Measurements from ENCODE around the gene CAT. TPM values are rescaled to one million over a fixed set of nuclear protein-coding genes. Genes with fewer than 3 reads are reported as not detected.

CAT gene
- total RNA-seq, 1 experiment from 2014 or later, result 65.9 TPM

- TF ChIP-seq CTCF (IDR thresholded peaks at IDR 0.05) (no peak), SIN3A (IDR thresholded peaks at IDR 0.05; ENCODE audit: borderline replicate concordance, insufficient read depth, low read depth, low read length) (no peak), REST (IDR thresholded peaks at IDR 0.05; ENCODE audit: insufficient read depth in 1 of 2, low read depth in 2 of 2, low read length in 1 of 2) (no peak), TCF7L2 (IDR thresholded peaks at IDR 0.05; ENCODE audit: low read depth, low read length) (no peak), POLR2AphosphoS5 (IDR thresholded peaks at IDR 0.05; ENCODE audit: low read depth, low read length) (no peak)
- H3K36me3 ChIP-seq (ENCODE audit: control insufficient read depth, insufficient read depth, low read length), result no peaks in the 10 kb centered on the region
- intact Hi-C loops (cut with micrococcal nuclease; ENCODE audit: unreplicated experiment) (no loop called here), in situ Hi-C loops (cut with HindIII; ENCODE audit: low pct_unique_long_range_greater_than_20kb, low sequenced_read_pairs) (no loop called here)
- no peaks in the 10 kb centered on the region for H3K27me3 ChIP-seq (ENCODE audit: control insufficient read depth, insufficient read depth, low read length)
- no peak overlapping the region for H3K4me3 ChIP-seq (ENCODE audit: low read depth in 2 of 2, low read length in 2 of 2)
- DNase-seq (ENCODE audit: low read depth, low spot score) (no peak), ATAC-seq (no peak)
- no TSS peak for BruUV-seq (replicated peaks)
- no peaks in the 10 kb centered on the region; the same call in 1 of the 2 replicates for H3K4me1 ChIP-seq (ENCODE audit: control insufficient read depth, insufficient read depth, low read length)
- H3K9me3 ChIP-seq (ENCODE audit: control insufficient read depth, insufficient read depth, low read depth, low read length), result no peaks in the 10 kb centered on the region
- ChIA-PET CTCF (interaction anchor here (0.6 to 0.8 kb wide), 2 partner anchors 110 to 314 kb away, joined by 3 to 16 read pairs; no protein-coding TSS in a partner anchor), POLR2A (no interaction called here)
- H3K27ac ChIP-seq (ENCODE audit: low read length), result no peak overlapping the region
These were observed 50.3 kb downstream of the CAT start for GRCh38 chr11:34488855-34489557.

- ATAC-seq (no peak), DNase-seq (ENCODE audit: low read depth, low spot score) (no peak)
- no peak overlapping the region for H3K4me3 ChIP-seq (ENCODE audit: low read depth in 2 of 2, low read length in 2 of 2)
- no peaks in the 10 kb centered on the region for H3K36me3 ChIP-seq (ENCODE audit: control insufficient read depth, insufficient read depth, low read length)
- BruUV-seq (replicated peaks), result no TSS peak
- no peaks in the 10 kb centered on the region; the same call in 1 of the 2 replicates for H3K4me1 ChIP-seq (ENCODE audit: control insufficient read depth, insufficient read depth, low read length)
- in situ Hi-C loops (cut with HindIII; ENCODE audit: low pct_unique_long_range_greater_than_20kb, low sequenced_read_pairs), result no loop called here
- H3K27ac ChIP-seq (ENCODE audit: low read length), result no peak overlapping the region
- ChIA-PET CTCF (no interaction called here), POLR2A (no interaction called here)
- intact Hi-C loops (cut with micrococcal nuclease; ENCODE audit: unreplicated experiment), result loop anchor here (10.0 kb wide), 1 partner anchor 336 kb away; no protein-coding TSS in a partner anchor
- TF ChIP-seq CTCF (IDR thresholded peaks at IDR 0.05) (no peak), POLR2AphosphoS5 (IDR thresholded peaks at IDR 0.05; ENCODE audit: low read depth, low read length) (no peak), TCF7L2 (IDR thresholded peaks at IDR 0.05; ENCODE audit: low read depth, low read length) (no peak), REST (IDR thresholded peaks at IDR 0.05; ENCODE audit: insufficient read depth in 1 of 2, low read depth in 2 of 2, low read length in 1 of 2) (no peak)
- no peaks in the 10 kb centered on the region for H3K27me3 ChIP-seq (ENCODE audit: control insufficient read depth, insufficient read depth, low read length)
- H3K9me3 ChIP-seq (ENCODE audit: control insufficient read depth, insufficient read depth, low read depth, low read length), result no peaks in the 10 kb centered on the region
These were observed 51.6 kb downstream of the CAT start for GRCh38 chr11:34490304-34490703.
